Esophagus muscularis mucosa (tissue), 3 donors: ENCODE measurements around the gene PCDH9.

ENCODE experiments used
- POLR2A ChIP-seq: fragments of 450-650 bp; IDR thresholded peaks from one replicate; pipeline ENCODE4 v1.6.1; 2017; ENCODE audit warnings: antibody characterized with exemption, moderate library complexity, mild to moderate bottlenecking, low read depth
- POLR2AphosphoS5 ChIP-seq, 2 donors: sonication (generic); formaldehyde crosslinking; IDR thresholded peaks; one replicate each; pipeline ENCODE4 v1.6.1; 2017; ENCODE audit warnings: antibody characterized with exemption in 2 of 2
- TF ChIP-seq, protein P1 (sequence below), 3 experiments: fragments of 200-600 bp in 2 of 3; fragments of 450-650 bp in 1 of 3; sonication (generic) in 2 of 3; IDR thresholded peaks; one replicate each; pipeline ENCODE4 v1.5.1; 2017 to 2019; ENCODE audit warnings: antibody characterized with exemption in 3 of 3, mild to moderate bottlenecking in 2 of 3, moderate library complexity in 1 of 3

DNA sequence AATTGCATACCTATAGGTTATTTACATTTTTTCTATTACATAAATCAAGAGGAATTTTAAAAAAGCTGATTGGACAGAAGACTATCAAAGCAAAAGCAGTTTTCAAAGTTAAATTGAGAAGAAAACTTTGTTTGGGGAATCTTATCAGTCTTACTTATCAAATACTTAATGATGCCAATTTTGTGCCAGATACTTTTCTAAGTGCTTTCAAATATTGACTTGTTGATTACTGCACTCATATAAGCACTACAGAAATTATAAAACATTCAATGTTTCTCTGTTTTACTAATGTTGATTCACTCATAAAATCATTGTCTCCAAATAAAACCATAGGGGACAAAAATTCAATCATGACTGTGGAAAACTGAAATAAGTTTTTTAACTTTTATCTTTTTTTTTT is 36.2 kb downstream of the PCDH9 start:
- TF ChIP-seq, protein P1, sequence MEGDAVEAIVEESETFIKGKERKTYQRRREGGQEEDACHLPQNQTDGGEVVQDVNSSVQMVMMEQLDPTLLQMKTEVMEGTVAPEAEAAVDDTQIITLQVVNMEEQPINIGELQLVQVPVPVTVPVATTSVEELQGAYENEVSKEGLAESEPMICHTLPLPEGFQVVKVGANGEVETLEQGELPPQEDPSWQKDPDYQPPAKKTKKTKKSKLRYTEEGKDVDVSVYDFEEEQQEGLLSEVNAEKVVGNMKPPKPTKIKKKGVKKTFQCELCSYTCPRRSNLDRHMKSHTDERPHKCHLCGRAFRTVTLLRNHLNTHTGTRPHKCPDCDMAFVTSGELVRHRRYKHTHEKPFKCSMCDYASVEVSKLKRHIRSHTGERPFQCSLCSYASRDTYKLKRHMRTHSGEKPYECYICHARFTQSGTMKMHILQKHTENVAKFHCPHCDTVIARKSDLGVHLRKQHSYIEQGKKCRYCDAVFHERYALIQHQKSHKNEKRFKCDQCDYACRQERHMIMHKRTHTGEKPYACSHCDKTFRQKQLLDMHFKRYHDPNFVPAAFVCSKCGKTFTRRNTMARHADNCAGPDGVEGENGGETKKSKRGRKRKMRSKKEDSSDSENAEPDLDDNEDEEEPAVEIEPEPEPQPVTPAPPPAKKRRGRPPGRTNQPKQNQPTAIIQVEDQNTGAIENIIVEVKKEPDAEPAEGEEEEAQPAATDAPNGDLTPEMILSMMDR (IDR thresholded peaks at IDR 0.05), result no peak
- TF ChIP-seq POLR2A (no peak), POLR2AphosphoS5 (IDR thresholded peaks at IDR 0.05) (no peak)
